Activated T-cell treated with anti-CD3 and anti-CD28 coated beads for 24 hours (primary cell): ENCODE results near the gene GDAP1L1.
"Not testable (repeated sequence)": the region's sequence is repeated elsewhere in the genome, so short reads cannot be mapped to it uniquely, and the experiment has no call there.

Source experiments
- DNase-seq: peaks from one replicate; pipeline ENCODE4 v3.0.0-alpha.2; 2020; ENCODE audit warnings: low read depth

GDAP1L1 gene

DNA sequence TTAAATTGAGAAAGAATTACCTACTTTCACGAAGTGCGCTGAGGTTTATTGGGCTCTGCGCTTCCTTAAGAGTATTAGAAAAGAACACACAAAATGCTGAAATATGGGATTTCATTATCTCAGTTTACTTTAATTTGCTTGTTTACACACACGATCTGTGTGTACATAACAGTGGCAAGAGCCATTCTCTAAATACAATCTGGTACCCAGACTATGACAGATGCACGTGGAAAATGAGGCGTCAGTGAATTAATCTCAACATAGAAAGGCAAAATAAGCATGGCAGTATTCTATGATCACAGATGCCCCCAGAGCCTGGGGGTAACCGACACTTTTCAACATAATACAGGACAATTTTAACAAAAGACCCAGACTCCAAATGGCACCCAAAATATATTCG, 55.6 kb downstream of the GDAP1L1 start:
- DNase-seq, result no peak

DNA sequence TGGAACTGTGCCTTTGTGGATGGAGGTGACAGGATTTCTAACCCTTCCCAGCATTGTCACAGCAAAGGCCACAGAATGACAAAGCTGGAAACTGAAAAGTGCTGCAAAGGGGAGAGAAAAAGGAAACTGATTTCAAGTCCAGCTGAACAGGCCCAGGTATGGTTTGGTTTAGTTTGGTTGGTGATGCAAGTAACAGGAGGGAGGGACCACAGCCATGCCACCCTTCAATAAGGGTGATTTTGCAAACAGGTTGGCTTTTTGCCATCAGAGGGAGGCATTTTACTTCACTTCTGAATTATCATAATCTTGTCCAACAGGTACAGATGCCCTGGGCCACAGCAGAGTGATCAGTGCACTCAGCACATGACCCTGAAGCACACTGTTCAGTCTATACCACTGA, 57.3 kb downstream of the GDAP1L1 start:
- DNase-seq, result no peak

DNA sequence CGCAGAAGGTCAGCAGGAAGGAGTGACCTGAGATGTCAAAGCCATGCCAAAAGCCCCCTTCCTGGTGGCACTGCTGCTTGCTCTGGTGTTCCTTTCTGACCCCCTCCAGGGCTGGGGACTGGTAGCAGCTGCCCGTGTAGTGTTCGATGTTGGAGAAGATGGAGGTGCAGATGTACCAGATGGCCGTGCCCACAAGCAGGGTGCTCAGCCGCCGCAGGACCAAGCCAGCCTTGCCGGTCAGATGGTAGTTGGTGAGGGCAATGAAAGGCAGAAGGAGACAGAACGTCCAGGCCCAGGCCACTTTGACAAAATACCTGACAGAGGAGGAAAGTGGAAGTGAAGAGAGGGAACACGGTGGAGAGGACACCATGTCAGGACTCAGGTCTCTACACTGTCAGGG, 59.8 kb downstream of the GDAP1L1 start:
- no peak for DNase-seq

DNA sequence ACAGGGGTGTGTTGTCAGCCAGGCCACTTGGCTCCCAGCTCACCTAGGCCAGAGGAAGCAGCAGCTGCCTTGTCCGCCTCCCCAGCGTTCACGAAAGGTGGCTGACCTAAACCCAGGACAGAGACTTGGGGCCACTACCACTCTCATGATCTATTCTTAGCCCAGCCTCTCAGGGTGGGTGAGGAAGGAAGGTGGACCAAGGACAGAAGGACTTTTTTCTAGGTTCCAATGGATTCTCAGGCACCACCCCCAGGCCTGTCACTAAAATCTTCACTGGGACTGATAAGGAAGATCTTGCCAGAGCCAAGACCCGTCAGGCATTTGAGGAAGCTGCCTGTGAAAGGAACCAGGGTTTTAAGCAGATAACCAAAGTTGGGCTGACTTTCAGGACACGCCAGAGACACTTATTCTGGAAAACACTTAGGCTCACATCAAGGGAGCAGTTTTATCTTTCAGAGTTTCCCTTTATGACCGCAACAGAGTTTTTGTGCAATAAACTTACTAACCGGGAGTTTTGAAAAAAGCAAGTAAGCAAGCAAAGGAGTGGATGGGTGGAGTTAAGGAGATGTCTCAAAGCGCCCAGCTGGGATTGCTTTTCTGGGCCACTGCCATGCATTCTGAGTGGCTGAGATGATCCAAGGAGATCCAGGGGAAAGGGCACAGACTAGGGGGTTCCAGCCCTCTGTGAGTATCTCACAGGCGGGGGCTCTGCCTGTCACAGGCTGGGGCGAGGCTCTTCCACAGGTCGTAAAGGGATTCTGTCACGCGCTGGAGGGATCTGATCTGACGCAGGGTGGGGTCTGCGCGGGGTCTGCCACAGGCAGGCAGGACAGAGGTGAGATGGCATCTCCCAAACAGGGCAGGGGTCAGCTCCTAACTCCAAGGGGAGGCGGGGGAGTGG, 62.9 kb downstream of the GDAP1L1 start:
- no peak for DNase-seq

DNA sequence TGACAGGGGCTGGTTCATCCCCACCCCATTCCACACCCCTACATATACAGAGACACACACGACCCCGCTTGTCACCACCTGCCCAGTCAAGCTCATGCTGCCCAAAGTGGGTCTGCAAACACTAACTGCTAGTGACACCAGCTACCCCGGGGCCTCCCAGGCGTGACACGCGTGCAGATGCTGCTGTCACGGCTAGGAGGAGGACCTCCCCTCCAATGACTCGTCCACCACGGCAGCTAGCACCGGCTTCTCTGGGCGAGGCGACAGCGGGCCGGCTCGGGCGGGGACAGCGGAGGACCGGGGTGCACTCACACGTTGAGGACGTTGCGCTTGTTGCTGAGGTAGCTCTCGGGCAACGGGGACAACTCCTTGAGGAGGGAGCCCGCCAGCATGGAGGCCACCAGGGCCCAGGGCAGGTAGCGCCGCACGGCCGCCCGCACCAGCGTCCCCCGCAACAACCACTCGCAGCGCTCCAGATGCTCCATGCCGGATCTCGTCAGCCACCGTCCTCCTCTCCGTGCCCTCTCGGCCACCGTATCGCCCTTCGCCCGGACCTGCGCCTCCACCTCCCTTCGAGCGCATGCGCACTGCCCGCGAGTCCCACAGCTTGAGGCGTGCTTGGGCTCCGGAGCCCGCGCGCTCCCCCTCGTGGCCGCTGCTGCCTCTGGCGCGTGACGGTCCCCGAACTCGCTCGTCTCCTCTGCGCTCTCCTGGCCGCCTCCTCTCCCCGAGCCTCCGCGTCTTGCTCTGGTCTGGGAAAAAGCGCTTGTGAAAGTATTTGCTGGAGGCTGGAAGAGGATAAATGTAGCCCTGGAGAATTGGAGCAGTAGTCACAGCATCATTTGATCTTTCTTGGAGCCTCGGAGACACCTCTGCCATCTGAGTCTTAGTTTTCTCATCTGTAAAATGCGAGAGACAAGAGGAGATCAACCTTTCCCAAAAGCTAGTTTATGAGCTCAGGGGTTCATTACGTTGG, 63.8 kb downstream of the GDAP1L1 start, which contains the start of gene FITM2:
Gene FITM2 (minus strand): TSS at position 539 of the 976 bp plus-strand sequence. CDS start 54 bp downstream, at position 485.
- peak; percentile 97 for DNase-seq

DNA sequence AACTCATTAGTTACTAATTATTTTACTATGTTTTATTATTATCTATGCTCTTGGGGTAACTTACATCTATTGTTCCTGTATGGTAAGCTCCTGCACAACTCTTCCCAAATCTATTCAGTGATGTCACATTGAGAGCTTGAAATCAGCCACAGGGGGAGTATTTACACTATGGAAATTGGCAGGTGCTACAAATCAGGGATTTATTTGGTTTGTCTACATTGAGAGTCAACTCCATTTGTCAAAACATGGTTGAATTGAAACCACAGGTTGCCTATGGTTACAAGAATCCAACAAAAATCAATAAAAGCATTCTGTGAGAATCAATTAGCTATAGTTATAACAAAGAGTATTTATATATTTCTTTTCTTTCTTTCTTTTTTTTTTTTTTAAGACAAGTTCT, 67.8 kb downstream of the GDAP1L1 start:
- no peak for DNase-seq

DNA sequence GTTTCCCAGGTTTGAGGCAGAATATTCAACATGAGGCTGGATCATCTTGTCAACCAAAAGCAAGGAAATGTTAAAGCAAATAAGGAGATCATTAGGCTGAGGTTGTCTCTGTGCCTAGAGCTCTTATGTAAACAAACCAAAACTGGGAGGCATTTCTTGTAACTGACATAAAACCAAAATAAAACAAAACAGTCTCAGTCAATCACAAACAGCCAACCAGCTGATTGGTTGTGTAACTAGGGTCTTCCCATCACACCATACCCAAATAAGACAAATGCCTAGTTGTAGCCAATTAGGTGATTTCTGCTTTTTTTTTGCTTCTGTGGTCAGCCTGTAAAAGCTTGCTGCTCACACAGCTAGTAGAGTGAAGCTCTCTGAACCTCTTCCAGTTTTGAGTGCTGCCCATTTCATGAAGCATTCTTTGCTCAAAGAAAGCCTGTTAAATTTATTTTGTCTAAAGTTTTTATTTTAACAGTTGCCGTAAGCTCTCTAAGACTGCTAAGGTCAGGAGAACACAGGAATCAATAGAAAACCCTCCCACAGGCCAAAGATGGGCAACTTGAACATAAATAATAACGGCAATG, 72.8 kb downstream of the GDAP1L1 start:
- no peak for DNase-seq

DNA sequence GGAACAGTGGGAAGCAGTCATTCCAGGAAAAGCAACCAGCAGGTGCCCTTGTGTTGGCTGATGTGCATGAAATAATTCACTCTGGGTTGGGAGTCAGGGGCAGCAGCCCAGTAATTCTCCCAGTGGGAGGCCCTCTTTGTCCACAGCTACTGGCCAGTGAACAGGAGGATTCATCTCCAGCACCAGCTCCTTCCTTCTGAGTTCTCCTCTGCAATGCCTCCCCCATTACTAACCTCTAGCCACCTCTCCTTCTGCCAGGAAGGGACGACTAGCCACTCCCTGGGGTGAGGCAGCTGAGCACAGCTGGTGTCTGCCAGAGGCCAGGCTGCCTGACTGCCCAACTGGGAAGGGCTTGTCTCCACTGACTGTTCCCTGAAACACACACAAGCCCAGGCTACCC, 77.2 kb downstream of the GDAP1L1 start:
- DNase-seq, result no peak

DNA sequence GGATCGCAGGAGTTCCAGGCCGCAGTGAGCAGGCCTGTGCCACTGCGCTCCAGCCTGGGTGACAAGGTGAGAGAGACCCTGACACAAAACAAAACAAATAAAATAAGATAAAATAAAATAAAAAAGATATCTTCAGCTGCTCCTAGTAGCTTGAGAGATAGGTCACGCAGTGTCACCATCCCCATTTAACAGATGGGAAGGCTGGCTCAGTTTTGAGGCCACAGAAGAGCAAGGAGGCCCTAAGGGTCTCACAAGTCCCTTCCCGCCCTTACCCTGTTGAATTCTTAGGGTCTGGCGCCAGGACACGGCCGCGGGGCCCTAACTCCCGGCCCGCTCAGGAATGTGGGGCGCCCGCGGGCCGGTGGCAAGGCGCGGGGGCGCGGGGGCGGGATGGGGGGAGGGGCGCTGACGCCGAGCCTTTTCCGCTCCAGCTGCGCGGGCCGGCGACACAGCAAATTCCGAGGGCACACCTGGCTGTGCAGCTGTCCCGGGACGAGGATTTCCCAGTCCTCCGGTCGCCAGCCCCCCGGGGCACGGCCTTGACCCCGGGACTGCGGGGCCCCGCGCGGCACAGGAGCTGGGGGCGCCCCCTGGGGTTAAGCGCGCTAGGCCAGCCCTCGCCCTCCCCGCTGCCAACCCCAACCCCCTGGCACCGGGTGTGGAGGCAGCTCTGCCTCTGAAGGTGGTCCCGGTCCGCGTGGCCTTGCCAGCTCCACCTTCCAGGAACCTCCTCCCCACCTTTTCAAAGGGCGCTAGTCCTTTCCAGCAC, 79.5 kb downstream of the GDAP1L1 start:
- peak; percentile 7 for DNase-seq

DNA sequence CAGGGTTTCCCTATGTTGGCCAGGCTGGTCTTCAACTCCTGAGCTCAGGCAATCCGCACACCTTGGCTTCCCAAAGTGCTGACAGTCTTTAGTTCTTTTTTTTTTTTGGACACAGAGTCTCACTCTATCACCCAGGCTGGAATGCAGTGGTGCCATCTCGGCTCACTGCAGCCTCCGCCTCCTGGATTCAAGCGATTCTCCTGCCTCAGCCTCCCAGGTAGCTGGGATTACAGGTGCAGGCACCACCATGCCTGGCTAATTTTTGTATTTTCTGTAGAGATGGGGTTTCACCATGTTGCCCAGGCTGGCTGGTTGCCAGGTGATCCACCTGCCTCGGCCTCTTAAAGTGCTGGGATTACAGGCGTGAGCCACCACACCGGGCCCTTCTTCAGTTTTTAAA, 80.6 kb downstream of the GDAP1L1 start:
- DNase-seq, result not testable (repeated sequence)

DNA sequence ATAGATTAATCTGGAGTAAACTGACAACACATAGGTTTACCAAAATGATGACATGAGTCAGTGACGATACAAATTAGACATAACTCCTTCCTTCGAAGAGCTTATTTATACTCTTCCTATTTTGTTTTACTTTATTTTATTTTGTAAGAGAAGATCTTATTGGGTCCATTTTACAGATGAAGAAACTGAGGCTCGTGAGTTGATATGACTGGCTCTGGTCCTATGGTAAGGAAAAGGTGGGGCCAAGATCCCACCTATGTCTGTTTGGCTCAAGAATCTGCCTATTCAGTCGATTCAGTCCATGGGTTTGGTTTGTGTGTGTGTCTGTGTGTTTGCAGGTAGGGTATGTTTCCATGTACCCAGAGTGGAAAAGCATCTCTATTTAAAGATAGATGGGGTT, 81.3 kb downstream of the GDAP1L1 start:
- no peak for DNase-seq
